Activated CD4-positive, alpha-beta T cell treated with anti-CD3 and anti-CD28 coated beads, Interleukin-2, amount 50 U/mL, for 48 hours (primary cell): ENCODE data around the gene DCXR.
A peak's percentile ranks its signal among the peaks of the same experiment; 100 is the strongest.
"Not testable (repeated sequence)": the region's sequence is repeated elsewhere in the genome, so short reads cannot be mapped to it uniquely, and the experiment has no call there.

Experiments
- DNase-seq, 2 experiments: peaks; one replicate each; pipeline ENCODE4 v3.0.0-alpha.2; 2020

Gene DCXR

DNA sequence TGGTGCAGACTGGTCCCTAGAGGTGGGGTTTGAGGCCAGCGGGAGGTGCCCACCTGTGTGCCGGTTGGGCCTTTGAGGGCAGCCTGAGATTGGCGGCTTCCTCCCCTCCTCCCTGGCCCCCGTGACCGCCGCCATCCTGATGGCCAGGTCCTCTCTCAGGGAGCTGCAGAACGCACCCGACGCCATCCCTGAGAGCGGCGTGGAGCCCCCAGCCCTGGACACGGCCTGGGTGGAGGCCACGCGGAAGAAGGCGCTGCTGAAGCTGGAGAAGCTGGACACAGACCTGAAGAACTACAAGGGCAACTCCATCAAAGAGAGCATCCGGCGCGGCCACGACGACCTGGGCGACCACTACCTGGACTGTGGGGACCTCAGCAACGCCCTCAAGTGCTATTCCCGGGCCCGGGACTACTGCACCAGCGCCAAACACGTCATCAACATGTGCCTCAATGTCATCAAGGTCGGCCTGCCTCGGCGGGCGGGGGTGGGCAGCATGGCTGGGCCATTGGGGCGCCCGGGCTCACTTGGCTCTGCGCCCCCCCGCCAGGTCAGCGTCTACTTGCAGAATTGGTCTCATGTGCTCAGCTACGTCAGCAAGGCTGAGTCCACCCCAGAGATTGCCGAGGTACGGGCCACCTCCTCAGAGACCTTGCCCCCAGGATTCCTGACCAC lies 17.0 kb upstream of the DCXR start:
- peak in 1 of 2 experiments; percentile 3 for DNase-seq

DNA sequence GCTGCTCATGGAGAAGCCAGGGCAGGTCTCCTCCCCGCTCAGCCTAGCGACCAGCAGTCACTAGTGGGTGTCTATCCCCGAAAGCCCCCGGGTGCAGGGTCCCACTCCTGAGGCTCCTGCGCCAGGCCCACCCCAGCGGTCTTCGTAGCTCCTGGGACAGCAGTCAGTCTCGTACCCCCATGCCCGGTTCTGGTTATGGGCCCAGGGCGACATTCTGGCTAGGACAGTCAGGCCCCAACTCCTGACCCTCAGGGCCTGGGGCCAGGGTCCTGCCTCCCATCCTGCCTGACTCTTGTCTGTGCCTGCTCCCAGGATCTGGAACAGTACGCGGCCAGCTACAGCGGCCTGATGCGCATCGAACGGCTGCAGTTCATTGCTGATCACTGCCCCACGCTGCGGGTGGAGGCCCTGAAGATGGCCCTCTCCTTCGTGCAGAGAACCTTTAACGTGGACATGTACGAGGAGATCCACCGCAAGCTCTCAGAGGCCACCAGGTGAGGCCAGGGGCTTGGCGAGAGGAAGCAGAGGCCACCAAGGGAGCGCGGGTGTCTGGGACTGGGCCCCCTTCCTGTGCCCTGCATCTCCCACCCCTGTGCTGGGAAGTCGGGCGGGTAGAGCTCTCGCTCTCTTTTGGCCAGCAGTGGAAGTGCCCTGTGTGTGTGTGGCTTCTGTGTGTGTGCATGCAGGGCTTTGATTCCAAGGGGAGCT lies 16.2 kb upstream of the DCXR start:
- DNase-seq, result no peak

DNA sequence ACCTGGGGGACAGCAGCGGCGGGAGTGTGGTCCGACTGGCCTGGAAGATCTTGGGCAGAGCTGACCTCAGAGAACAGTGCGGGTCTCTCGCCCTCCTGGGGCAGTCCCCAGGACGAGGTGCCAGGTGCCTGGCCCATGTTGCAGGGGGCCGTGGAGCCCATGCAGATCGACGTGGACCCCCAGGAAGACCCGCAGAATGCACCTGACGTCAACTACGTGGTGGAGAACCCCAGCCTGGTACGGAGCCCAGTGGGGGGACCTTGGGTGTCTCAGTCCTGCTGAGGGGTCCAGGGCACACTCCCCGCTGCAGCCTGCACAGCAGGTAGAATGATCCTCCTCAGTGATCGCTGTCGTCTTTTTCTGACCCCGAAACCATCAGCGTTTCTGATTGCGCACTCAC lies 15.6 kb upstream of the DCXR start:
- no peak for DNase-seq

DNA sequence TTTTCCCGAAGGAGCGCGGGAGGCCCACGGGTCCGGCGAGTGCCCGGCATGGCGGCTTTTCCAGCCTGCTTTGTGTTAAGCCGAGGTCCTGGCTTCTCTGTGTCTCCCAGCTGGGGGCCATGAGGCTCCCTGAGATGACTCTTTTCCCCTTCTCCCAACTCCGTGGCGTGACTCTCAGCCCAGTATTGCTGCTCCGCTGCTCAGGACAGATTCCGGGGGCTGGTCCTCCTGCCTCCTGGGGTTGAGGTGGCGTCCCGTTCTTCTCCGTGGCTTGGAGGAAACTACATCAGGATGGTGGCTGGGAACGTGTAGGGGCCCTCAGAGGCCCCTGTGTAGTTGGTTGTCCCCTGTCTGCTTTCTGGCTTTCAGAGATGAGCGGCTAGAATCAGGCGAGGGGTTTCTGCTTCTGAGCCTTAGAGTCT lies 15.2 kb upstream of the DCXR start:
- DNase-seq, result no peak

DNA sequence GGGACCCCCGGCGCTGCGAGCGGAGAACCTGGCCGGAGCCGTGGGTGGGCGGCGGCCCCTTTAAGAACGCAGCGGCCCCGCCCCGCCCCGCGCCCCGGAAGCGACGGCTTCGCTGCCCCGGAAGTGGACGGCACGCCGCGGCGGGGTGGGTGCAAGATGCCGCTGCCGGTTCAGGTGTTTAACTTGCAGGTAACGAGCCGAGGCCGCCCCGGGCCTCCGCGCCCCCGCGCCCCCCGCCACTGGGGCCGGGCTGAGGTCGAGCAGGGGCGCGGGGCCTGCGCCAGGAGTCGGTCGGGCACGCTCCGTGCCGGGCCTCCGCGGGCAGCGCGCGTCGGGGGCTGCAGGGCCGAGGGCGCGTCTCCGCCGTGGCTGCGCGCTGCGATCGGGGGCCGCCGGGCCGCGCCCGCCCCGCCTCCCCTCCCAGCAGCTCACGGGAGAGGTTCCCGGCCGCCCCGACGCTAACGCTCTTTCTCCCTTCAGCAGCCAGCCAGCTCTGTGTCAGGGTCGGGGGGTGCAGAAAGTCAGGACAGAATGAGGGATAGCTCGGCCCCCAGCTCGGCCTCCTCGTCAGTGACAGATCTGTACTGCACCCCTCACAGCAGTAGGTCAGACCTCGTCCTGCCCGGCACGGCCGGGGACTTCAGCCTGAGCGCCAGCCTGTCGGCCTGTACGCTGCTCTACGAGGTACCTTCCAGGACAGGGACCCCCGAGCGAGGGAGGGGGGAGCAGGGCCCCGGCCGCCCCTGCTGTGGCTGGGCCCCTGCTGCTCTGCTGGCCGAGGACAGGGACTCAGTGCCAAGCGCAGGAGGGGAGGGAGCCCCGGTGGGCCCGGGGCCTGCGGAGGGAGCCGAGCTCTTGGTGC lies 14.5 kb upstream of the DCXR start, which contains the start of the genes GPS1 and RFNG:
GPS1 (plus strand) TSS at position 123 of the 862 bp plus-strand sequence; CDS start at position 157, 34 bp downstream.
RFNG (minus strand) TSS at position 36 of the 862 bp plus-strand sequence. CDS start 45 bp downstream, outside the sequence.
- peak; percentile 85 to 87 for DNase-seq

DNA sequence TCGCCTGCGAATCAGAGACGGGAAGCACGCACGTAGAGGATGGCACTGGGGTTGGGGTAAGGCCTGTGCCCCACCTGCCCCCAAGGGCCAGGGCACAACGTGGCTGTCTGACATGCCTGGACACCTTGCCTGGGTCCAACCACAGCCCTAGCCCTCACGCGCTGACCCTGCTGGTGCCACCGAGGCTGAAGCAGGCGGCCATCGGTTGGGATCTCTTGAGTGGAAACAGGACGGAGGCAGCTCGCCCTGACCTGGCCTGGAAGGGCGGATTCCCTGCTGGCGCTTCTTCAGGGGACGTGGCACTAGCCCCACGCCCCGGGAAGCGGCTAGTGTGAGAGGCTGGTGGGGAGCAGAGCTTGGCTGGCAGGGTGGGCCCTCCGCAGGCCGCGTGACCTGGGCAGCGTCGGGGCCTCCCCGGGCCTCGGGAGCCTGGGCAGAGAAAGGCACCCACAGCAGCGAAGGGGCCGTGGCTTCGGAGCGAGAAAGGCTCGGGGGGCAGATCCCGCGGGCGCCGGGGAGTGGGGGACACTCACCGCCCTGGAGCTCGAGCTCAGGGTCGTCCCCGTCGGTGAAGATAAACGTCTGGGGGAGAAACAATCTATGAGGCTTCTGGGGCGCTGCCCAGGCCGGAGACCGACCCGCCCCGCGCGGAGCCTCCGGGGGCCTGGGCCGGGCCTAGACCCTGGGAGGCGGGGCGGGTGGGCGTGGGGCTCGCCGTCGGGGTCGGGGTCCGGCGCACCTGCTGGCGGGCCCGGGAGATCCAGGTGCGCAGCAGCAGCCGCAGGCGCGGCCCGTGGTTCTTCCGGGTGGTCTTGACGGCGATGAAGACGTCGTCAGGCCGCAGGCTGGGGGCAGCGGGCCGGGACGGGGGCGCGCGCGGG lies 13.5 kb upstream of the DCXR start:
- DNase-seq, result no peak

DNA sequence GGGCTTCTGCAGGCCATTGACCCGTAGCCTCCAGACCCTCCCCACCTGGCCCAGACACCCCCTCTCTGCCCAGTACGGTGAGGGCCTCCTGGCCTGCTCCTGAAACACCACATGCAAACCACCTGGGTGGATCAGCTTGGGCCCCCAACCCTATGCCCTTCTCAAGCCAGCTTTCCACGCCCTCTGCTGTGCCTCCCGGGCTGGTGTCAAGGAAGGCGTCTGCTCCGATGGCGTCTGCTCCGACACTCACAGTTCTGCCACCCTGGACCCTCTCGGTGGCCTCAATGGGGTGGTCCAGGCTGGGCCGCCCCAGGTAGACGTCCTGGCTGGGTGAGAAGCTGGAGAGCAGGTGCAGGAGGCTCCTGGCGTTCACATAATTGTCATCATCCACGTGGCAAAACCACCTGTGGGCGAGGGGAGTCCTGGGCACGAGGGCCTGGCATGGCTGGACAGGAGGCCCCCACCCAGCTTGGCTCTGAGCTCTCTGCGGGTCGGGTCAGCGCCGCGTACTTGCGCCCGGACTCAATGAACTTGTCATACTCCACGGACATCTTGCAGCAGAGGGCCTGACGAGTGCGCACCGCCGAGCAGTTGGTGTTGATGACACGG lies 12.8 kb upstream of the DCXR start:
- DNase-seq, result no peak

DNA sequence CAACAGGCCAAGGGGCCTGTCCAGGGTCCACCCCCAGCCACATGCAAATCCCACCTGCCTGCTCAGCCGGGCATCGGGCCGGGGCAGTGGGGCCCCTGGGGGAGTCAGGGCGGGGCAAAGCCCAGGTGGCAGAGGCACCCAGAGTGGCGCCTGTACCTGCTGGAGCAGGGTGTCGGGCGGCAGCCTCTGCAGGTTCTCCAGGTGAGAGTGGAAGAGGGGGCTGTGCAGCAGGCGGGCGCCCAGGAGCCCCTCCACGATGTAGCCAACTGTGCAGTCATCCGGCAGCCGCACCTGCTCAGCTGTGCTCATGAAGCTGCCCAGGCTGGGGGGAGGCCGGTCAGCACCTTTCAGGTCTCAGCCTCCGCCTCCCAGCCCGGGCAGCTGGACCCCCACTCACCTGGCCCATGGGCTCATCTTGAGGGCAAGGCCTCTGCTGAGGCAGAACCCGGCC lies 12.0 kb upstream of the DCXR start:
- DNase-seq, result no peak

DNA sequence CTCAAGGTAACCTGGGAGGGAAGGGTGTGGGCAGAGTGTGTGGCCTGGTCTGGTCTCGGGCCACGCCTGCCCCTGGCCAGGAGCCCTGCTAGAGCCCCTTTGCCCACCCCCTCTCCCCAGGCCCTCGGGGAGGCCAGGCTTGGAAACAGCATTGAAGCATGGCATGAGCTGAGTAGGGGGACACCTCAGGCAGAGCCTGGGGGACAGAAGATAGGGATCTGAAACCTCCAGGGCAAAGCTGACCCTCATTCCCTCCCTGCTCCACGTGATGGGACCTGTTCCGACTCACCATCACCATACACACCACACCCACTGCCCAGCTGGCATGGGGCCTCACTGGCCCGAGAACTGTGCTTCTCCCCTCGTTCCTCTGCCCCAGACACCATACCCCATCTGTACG lies 11.6 kb upstream of the DCXR start:
- no peak for DNase-seq

DNA sequence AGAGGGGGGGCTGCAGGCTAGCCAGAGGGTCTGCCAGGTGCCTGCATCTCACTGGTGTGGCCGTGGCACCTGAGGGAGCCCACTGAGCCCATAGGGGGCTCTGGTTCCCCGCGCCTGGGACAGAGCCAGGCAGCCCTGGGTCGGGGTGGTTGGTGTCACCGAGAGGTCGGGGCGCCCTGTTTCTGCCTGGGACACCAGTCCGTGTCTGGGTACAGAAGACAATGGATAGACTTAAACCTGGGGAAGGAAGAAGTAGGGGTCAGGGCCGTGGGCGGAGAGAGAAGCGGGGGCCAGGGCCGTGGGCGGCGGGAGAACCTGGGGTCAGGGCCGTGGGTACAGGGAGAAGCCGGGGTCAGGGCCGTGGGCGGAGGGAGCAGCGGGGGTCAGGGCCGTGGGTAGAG lies 11.1 kb upstream of the DCXR start:
- DNase-seq, result no peak

DNA sequence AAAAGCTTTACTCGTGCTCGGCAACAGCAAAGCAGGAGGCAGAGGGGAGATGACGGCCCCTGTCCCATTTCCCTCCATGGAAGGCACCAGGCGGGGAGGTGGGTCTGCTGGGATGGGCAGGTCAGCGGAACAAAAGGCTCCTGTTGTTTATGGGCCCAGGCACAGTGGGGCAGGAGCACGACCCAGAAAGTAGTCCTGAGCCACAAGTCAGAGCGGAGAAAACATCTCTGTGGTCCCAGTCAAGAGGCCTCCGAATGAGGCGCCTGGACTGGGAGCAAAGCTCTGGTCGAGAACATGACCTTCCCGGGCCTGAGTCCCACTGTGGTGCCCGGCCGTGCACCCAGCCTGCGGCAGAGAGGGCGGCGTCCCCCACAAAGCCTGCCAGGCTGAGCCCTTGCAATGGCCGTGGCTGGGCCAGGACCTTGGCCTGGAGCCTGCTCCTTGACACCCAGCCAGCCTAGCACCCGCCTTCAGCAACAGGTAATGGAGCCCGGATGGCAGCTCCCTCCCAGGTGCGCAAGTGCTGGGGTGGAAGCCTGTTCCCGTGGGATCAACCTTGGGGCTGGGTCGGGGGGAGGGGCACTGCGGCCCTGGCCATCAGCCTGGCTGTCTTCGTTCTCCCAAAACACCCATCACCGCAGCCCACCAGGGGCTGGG lies 10.5 kb upstream of the DCXR start:
- no peak for DNase-seq

DNA sequence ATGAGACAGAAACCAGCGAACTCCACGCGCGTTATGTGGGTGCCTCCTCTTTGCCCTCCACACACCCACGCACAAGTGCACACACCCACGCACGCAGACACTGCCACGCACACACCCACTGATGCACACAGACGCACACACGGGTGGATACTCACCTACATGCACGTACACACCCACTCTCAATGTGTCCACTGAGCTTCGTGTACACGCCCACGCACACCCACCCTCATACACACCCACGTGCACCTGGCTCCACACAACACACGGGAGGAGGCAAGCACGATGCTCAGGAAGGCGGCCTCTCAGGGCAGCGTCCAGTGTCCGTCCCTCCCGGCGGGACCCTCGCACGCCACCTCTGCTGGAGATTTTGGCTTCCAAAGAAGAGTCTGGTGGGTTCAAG lies 9.9 kb upstream of the DCXR start:
- DNase-seq, result no peak

DNA sequence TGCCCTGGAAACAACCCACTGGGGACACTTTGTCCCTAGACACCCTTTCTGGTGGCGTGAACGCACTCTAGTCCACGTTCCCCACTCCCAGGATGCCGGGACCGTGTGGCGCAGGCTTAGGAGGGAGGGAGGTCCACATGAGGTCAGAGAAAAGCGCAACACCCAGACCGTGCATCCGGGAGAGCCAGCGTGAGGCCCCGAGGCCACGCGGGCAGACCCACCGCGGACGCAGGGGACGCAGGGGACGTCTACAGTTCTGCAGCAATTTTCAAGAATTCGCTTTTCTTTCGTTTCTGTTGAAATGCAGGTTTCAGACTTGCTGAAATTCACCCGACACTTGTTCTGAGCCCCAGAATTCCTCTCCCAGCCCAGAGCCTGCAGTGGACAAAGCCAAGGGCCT lies 9.4 kb upstream of the DCXR start:
- no peak for DNase-seq

DNA sequence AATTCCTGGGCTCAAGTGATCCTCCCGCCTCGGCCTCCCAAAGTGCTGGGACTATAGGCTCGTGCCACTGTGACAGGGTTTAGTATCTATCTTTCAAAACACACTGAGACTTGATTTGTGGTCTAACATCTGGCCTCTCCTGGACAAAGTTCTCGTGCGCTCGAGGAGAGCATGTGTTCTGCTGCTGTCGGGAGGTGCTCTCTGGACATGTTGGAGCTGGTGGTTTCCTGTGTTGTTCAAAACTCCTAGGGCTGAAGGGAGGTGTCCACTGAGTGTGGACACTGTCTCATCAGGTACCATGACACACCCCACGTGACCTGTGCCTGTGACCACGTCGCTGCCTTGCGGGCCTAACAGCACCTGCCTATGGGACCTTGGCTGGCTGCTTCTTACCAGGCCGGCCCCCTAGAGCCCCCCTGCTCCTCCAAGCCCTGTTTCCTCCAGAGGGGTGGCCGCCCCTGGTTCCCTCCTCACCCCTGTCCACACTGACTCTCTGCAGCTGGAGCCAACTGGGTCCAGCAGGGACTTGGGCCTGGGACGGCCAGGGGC lies 8.5 kb upstream of the DCXR start:
- DNase-seq, result no peak

DNA sequence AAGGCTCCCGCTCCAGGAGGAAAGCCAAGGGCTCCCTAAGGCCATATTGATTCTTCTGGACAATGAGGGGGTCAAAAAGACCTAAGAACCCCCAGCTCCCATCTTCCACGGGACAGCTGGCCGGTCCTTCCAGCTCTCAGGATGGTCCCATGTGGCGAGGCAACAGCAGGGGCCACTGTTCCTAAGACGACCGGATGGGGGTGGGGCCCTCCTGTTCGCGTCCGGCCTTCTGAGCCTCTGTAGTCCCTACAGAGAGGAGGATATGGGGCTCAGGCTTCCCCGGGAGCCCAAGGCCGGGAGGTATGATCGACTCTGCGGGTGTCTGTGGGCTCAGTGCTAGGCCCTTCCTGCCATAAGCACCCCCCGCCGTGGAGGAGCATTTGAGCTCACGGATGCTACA lies 6.0 kb upstream of the DCXR start:
- no peak for DNase-seq

DNA sequence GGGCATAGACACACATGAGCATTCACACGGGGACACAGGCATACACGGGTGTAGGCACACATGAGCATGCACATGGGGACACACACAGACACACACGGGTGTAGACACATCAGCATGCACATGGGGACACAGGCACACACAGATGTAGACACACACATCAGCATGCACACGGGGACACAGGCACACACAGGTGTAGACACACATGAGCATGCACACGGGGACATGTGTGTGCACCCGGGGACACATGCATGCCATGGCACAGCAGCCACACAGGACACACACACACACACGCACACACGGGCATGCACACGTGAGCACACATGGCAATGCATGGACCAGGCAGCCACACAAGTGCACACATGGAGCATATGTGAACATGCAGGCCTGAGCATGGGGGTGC lies 5.2 kb upstream of the DCXR start:
- DNase-seq, result no peak

DNA sequence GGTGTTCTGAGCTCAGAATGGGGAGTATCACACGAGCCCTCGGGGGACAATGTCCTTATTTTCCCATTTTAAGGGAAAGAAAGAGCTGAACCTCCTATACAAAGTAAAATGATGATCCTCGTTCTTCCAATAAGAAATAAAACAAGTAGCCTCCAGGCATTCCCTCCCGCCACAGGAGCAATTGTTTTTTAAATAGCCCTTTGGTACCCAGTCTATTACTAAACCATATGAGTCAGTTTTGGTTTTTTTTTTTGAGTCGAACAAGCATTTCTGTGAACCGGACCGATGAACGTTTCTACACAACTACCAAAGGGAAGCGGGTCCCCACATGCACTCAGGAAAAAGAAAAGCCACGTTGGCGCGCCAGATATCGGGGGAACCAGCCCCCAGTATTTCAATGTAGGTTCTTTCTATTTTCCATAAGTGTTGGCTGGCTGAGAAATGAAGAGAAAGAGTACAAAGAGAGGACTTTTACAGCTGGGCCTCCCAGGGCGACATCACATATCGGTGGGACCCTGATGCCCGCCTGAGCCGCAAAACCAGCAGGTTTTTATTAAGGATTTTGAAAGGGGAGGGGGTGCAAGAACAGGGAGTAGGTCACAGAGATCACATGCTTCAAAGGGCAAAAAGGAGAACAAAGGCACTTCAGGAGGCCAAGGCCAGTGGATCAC lies 3.8 kb upstream of the DCXR start:
- DNase-seq, result no peak

DNA sequence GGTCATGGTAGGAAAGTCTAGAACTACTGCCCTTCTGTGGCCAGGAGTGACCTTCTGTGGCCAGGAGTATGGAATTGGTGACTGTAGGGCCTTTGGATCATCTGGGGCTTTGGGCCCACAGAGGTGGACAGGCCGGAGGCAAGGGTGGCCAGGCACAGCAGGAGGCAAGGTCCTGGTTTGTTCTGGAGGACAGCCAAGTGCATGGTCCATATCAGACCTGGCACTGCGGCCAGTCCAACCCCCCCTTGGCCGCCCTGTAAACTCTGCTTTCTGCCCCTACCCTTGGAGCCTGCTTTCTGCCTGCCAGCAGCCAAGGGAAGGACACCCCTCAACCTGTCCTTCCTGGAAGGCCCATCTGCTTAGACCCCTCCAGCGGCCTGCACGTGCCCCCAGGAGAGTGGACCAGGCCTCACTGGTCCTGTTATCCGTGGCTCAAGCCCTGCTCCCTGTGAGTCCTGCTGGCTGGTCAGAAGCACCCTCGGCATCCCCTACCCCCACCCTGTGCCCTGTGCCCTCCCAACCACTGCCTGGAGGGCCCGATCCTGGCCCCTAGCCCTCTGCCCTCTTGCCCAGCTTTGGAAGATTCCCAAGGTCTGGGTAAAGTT lies 2.3 kb upstream of the DCXR start:
- no peak for DNase-seq

DNA sequence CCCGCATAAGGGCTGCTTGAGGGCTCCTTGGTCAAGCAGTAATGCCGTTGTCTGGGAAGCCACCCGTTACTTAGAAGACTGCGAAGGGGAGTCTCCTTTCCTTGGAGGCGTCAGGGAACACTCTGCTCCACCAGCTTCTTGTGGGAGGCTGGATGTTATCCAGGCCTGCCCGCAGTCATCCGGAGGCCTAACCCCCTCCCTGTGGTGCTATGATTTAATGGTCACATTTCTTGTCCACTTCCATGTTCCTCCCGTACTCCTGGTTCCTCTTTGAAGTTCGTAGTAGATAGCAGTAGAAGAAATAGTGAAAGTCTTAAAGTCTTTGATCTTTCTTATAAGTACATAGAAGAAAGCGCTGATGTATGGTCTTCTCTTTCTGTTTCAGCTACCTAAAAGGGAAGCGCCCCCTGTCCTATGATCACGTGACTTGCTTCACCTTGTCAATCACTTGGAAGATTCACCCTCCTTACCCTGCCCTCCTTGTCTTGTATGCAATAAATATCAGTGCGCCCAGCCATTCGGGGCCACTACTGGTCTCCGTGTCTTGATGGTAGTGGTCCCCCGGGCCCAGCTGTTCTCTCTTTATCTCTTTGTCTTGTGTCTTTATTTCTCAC lies 1.4 kb upstream of the DCXR start:
- DNase-seq, result not testable (repeated sequence)

DNA sequence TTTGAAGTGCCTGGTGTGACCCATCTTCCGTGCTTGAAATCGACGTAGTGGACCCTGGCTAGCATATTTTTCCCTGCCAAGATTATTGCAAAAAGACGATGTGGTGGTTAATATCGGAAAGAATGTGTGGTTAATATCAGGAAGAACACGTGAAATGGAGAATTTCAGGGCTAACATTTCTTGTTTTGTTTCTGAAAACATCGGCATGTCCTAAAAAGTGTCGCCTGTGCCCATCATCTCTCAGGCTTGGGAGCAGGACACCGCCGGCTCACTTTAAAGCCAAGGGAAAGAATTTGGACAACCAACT lies 345 bp upstream of the DCXR start:
- no peak for DNase-seq
